Gastrocnemius medialis (tissue), 4 donors: ENCODE results near the gene TRIM61.

Source experiments
- POLR2A ChIP-seq, 2 donors: fragments of 450-650 bp; IDR thresholded peaks; one replicate each; pipeline ENCODE4 v1.6.1; 2017; ENCODE audit warnings: antibody characterized with exemption in 2 of 2, mild to moderate bottlenecking in 2 of 2, moderate library complexity in 2 of 2
- TF ChIP-seq, protein P1 (sequence below), 5 experiments: fragments of 450-650 bp in 3 of 5; fragments of 200-600 bp in 2 of 5; sonication (generic) in 2 of 5; IDR thresholded peaks in 4 of 5; conservative IDR thresholded peaks in 1 of 5; 1 replicate in 4 of 5; 2 replicates in 1 of 5; pipeline ENCODE4 v1.5.1; 2016 to 2019; ENCODE audit warnings: antibody characterized with exemption in 5 of 5, mild to moderate bottlenecking in 3 of 5, moderate library complexity in 3 of 5

DNA sequence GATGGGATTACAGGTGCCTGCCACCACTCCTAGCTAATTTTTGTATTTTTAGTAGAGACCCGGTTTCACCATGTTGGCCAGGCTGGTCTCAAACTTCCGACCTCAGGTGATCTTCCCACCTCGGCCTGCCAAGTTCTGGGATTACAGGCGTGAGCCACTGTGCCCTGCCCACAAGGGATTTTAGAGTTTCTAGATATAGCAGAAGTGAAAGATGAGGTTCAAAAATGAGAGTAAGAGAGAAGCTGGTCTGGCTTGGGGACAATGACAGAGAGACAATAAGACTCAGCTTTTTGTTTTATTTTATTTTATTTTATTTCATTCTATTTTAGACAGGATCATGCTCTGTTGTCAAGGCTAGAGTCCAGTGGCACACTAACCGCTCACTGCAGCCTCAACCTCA lies 30.6 kb downstream of the TRIM61 start:
- TF ChIP-seq, protein P1, sequence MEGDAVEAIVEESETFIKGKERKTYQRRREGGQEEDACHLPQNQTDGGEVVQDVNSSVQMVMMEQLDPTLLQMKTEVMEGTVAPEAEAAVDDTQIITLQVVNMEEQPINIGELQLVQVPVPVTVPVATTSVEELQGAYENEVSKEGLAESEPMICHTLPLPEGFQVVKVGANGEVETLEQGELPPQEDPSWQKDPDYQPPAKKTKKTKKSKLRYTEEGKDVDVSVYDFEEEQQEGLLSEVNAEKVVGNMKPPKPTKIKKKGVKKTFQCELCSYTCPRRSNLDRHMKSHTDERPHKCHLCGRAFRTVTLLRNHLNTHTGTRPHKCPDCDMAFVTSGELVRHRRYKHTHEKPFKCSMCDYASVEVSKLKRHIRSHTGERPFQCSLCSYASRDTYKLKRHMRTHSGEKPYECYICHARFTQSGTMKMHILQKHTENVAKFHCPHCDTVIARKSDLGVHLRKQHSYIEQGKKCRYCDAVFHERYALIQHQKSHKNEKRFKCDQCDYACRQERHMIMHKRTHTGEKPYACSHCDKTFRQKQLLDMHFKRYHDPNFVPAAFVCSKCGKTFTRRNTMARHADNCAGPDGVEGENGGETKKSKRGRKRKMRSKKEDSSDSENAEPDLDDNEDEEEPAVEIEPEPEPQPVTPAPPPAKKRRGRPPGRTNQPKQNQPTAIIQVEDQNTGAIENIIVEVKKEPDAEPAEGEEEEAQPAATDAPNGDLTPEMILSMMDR (IDR thresholded peaks at IDR 0.05 in 4 of 5, conservative IDR thresholded peaks at IDR 0.05 in 1 of 5) = no peak
- TF ChIP-seq POLR2A (IDR thresholded peaks at IDR 0.05) = no peak
